Stimulated activated naive CD8-positive, alpha-beta T cell treated with anti-CD3 and anti-CD28 coated beads, Interleukin-15, Interleukin-2, amounts not matched to agents 100 ng/mL and 50 ng/mL, for 24 hours (primary cell): ENCODE results near the gene PPP2R3B.
A peak's percentile ranks its signal among the peaks of the same experiment; 100 is the strongest.

Experiments used
- H3K27ac Mint-ChIP-seq: one replicate; pipeline ENCODE4 v1.8.0; 2021; ENCODE audit warnings: mild to moderate bottlenecking, mixed read lengths
- H3K27me3 Mint-ChIP-seq: one replicate; pipeline ENCODE4 v1.8.0; 2021; ENCODE audit warnings: mixed read lengths
- H3K36me3 Mint-ChIP-seq: one replicate; pipeline ENCODE4 v1.8.0; 2021; ENCODE audit warnings: low read depth, mixed read lengths
- H3K4me1 Mint-ChIP-seq: one replicate; pipeline ENCODE4 v1.8.0; 2021; ENCODE audit warnings: low read depth, mixed read lengths
- H3K4me3 Mint-ChIP-seq: one replicate; pipeline ENCODE4 v1.8.0; 2021; ENCODE audit warnings: mild to moderate bottlenecking, mixed read lengths
- H3K9me3 Mint-ChIP-seq: one replicate; pipeline ENCODE4 v1.8.0; 2021; ENCODE audit warnings: mixed read lengths

The PPP2R3B gene

DNA sequence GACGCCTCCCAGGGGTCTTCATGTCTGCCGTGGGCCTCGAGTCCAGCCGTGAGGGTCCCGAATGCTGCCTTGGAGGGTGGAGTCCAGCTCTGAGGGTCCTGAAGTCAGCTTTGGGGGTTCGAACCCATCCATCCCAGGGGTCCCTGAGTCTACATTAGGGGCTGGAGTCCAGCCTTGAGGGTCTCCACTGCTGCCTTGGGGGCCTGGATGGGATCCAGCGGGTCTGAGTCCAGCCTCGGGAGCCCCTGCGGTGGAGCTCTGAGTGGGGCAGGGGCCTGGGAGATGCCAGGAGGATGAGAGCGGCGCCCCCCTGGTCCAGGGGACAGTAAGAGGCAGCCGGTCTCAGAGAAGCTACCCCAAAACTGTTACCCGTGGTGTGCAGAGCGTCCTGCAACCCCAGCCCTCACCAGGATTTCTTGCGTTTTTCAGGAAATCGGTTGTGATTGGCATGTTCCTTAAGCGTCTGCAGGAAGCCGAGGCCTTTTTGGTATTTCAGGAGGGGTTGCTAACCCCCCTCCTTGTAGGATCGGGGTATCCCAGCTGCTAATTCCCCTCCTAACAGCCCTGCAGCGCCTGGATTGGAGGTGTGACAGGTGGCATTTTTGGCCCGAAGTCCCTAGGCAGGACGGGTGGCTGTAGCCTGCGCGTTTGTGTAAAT, 66.5 kb downstream of the PPP2R3B start:
- peak overlapping the region; percentile 84 for H3K4me3 Mint-ChIP-seq
- no peaks in the 10 kb centered on the region for H3K36me3 Mint-ChIP-seq
- peaks cover 36% of the 10 kb centered on the region for H3K4me1 Mint-ChIP-seq
- no peaks in the 10 kb centered on the region for H3K27me3 Mint-ChIP-seq
- H3K9me3 Mint-ChIP-seq, result no peaks in the 10 kb centered on the region
- peak overlapping the region; percentile 70 for H3K27ac Mint-ChIP-seq

DNA sequence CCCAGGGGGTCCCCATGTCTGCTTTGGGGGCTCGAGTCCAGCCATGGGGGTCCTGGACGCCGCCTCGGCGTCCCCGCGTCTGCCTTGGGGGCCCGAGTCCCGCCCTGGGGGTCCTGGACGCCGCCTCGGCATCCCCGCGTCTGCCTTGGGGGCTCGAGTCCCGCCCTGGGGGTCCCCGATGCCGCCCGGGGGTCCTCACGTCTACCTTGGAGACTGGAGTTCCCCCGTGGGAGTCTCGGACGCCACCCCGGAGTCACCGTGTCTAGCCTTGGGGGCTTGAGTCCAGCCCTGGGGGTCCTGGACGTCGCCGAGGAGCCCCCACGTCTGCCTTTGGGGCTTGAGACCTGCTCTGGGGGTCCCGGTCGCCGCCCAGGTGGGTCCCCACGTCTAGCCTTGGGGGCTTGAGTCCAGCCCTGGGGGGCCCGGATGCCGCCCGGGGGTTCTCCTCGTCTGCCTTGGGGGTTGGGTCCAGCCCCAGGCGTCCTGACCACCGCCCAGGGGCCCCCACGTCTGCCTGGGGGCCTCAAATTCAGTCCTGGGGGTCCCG, 67.1 kb downstream of the PPP2R3B start:
- Mint-ChIP-seq H3K27me3 (no peaks in the 10 kb centered on the region), H3K4me1 (peaks cover 33% of the 10 kb centered on the region), H3K27ac (peak overlapping the region; percentile 70), H3K9me3 (no peaks in the 10 kb centered on the region), H3K36me3 (no peaks in the 10 kb centered on the region), H3K4me3 (peak overlapping the region; percentile 84)

DNA sequence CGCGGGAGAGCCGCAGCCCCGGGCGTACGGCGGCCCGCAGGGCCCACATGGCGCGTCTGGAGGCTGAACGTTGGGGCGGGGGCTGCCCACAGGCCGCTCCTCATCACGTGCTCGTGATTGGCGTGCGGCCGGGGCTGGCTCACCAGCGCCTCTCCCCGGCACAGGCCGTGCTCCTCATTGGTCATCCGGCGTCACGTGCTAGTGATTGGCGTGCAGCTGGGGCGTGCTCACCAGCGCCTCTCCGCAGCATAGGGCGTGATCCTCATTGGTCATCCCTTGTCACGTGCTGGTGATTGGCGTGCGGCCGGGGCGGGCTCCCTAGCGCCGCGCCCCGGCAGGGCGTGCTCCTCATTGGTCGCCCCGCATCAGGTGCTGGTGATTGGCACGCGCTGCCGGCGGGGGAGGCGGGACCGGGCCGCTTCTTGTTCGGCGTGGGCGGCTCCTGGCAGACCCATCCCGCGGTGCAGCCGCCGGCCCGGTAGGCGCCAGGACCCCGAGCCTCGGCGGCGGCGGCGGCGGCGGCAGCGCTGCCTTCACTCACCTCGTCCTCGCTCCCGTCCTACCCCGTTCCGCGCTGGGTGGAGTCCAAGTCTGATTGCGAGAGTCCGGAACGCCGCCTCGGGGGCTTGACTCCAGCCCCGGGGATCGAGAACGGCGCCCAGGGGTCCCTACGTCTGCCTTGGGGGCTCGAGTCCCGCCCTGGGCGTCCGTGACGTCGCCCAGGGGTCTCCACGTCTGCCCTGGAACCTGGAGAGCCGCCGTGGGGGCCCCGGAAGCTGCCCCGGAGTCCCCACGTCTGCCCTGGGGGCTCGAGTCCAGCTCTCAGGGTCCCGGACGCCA, 67.7 kb downstream of the PPP2R3B start, which contains the start of gene GTPBP6:
GTPBP6 (minus strand) TSS at position 58 of the 840 bp plus-strand sequence; CDS start at position 49, 9 bp downstream.
- no peaks in the 10 kb centered on the region for H3K36me3 Mint-ChIP-seq
- H3K9me3 Mint-ChIP-seq, result no peaks in the 10 kb centered on the region
- peak within 1 kb of the TSS; percentile 86 for H3K4me3 Mint-ChIP-seq
- peak within 1 kb of the TSS; percentile 96 for H3K27ac Mint-ChIP-seq
- H3K27me3 Mint-ChIP-seq, result no peaks in the 10 kb centered on the region
- H3K4me1 Mint-ChIP-seq, result peaks cover 29% of the 10 kb centered on the region

DNA sequence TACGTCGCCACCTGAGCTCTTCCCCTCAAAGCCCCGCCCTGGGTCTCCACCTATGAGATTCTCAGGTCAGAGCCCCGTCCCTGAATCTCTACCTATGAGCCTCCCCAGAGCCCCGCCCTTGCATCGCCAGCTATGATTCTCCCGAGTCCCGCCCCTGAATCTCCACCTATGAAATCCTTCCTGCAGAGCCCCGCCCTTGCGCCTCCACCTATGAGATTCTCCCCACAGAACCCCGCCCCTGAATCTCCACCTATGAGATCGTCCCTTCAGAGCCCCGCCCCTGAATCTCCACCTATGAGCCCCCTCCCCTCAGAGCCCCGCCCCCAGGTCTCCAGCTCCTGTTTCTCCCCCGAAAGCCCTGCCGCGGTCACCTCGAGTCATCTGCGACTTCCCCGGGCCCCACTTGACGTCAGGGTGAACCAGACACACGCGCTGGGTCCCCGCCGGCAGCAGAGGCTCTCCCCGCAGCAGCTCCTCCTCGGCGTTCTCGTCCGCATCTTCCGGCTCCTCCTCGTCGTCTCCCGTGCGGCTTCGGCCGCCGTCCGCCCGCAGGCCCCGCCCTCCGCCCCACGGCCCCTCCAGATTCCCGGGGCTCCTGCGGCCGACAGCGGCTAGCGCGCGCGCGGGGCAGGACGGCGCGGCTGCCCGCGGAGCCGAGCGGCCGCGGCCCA, 68.5 kb downstream of the PPP2R3B start:
- Mint-ChIP-seq H3K27me3 (no peaks in the 10 kb centered on the region), H3K4me3 (peak overlapping the region; percentile 86), H3K9me3 (no peaks in the 10 kb centered on the region)

DNA sequence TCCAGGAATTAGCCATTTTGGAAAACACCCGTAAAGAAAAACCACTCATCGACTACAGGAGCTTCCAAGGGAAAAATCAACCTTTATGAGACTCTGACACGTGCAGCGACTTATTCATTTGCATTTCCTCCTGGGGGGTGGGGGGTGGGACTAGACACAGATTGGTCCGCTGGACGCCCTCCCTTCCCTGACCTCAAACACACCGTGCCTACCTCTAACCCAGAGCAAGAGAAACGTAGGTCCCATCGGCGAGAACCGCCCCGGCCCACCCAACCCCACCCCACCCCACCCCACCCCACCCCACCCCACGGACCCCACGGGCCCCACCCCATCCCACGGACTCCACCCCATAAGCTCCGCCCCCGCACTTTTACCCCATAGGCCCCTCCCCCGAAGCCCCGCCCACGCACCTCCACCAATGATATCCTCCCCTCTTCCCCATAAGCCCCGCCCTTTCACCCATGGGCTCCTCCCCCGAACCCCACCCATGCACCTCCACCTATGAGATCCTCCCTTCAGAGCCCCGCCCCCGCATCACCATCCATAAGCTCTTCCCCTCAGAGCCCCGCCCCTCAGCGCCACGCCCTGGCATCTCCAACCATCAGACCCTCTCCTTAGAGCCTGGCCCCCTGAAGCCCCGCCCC, 69.2 kb downstream of the PPP2R3B start:
- Mint-ChIP-seq H3K4me3 (peak overlapping the region; percentile 86), H3K36me3 (peaks cover 7% of the 10 kb centered on the region), H3K4me1 (peaks cover 18% of the 10 kb centered on the region), H3K9me3 (no peaks in the 10 kb centered on the region), H3K27me3 (no peaks in the 10 kb centered on the region), H3K27ac (peak overlapping the region; percentile 96)

More for the DNA sequence above, 68.5 kb downstream of the PPP2R3B start:
- peaks cover 7% of the 10 kb centered on the region for H3K36me3 Mint-ChIP-seq
- H3K4me1 Mint-ChIP-seq, result peaks cover 22% of the 10 kb centered on the region
- H3K27ac Mint-ChIP-seq, result peak overlapping the region; percentile 96

DNA sequence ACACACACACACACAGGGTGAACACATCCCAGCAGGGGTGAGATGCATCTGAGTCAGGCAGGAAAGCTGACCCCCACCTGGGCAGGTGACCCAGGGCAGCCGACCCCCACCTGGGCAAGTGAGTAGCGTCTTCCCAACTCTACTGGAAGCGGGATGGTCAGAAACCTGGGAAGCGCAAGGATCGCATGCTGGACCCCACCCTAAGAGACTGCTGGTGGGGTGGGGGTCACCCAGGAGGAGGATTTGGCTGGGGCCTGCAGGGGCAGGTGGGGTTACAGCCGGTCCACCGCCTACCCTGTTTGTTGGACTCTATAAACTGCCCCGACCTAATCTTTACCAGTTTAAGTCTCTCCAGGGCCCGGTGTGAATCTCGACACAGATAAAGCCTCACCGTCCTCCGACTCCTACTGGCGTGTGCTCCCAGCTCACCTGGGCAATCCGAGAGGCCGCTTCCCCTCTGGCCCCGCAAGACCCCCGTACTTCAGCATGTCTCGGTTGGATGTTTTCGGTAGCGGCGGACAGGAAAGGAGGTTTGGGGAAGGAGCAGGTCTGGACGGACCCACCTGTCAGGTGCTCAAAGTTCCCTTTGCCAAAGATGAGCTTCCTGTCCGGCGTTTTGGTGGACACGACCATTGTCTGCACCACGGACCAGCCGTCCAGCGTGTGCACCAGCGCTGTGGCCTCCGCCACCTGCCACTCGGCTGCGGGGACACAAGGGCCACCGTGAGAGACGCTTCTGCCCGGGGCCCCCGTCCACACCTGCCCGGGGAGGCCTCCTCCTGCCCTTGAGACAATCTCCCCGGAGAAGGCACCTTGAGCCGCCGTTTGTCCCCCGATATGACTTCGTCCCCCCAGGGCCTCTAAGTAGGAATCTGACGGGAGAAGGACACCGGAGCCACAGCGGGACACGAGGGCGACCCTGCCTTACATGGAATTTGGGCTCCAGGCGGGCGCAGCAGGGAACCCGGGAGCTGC, 70.1 kb downstream of the PPP2R3B start:
- peak overlapping the region; percentile 63 for H3K4me3 Mint-ChIP-seq
- no peaks in the 10 kb centered on the region for H3K9me3 Mint-ChIP-seq
- H3K4me1 Mint-ChIP-seq, result peaks cover 18% of the 10 kb centered on the region
- H3K27me3 Mint-ChIP-seq, result no peaks in the 10 kb centered on the region
- H3K27ac Mint-ChIP-seq, result no peak overlapping the region
- peaks cover 14% of the 10 kb centered on the region for H3K36me3 Mint-ChIP-seq

DNA sequence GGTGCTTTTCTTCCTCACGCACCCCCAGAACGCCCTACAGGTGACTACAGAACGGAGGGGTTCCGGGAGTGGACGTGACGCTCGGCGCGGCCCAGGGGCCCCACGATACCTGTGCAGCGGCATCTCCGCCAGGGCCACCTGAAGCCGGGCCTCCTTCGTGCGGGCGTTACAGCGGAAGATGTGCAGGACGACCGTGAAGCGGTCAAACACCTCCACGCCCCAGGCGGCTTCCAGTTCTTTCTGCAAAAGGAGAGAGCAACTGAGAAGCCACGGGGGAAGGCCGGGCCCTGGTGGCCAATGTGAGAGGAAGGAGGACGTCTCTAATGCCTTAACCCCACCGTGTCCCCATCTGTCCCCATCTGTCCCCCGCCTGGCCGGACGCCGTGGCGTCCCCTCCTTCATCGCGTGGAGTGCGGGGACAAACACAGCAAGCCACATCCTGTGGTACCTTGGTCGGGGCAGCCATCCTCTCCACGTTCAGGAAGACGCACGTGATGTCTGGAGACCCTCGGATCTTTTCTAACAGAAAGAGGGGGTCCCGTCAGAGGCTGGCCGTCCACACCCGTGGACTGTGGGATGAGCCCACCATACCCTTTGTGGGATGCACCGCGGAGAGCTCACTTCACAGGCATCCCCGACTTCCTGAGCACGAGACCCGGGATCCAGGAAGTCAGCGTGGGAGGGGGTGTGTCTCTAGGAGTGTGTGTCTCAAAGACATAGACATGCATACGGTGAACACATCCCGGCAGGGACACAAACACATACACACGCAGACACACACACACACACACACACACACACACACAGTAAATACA, 71.7 kb downstream of the PPP2R3B start:
- Mint-ChIP-seq H3K9me3 (no peaks in the 10 kb centered on the region), H3K27ac (no peak overlapping the region), H3K36me3 (peaks cover 15% of the 10 kb centered on the region)

DNA sequence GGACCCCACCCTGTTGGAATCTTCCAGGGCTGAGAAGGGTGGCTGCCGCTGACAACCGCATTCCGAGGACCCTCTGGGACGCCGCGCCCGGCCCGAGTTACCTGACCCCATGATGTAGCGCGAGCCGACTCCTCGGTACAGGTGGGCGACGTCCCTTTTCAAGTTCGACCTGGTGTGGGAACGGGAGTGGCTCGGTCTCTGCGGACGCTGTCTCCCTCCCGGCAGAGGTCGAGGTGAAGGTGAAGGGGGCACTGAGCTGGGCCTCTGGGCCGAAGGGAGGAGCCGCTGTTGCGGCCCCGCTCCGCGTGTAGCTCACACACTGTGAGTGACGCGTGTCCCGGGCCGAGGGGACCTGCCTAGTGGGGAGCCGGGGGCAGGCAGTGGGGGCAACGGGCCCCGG, 72.7 kb downstream of the PPP2R3B start:
- Mint-ChIP-seq H3K4me1 (peaks cover 11% of the 10 kb centered on the region), H3K27me3 (no peaks in the 10 kb centered on the region), H3K9me3 (no peaks in the 10 kb centered on the region), H3K4me3 (no peak overlapping the region), H3K36me3 (peaks cover 20% of the 10 kb centered on the region), H3K27ac (no peak overlapping the region)

More for the DNA sequence above, 71.7 kb downstream of the PPP2R3B start:
- H3K4me3 Mint-ChIP-seq, result no peak overlapping the region
- peaks cover 12% of the 10 kb centered on the region for H3K4me1 Mint-ChIP-seq
- H3K27me3 Mint-ChIP-seq, result no peaks in the 10 kb centered on the region

DNA sequence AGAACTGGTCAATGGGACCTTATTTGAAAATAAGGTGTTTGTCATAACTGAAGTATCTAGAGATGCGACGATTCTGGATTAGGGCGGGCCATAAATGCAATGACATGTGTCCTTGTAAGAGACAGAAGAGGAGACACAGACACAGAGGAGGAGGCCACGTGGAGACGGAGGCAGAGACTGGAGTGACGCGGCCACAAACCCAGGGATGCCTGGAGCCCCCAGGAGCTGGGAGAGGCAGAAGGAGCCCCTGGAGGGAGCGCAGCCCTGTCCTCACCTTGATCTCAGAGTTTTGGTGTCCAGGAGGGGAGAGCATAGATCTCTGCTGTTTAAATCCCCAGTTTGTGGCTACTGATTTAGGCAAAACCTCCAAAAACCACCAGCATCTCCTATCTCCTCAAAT, 73.2 kb downstream of the PPP2R3B start:
- H3K27me3 Mint-ChIP-seq, result no peaks in the 10 kb centered on the region
- H3K27ac Mint-ChIP-seq, result no peak overlapping the region
- H3K36me3 Mint-ChIP-seq, result peaks cover 22% of the 10 kb centered on the region
- H3K4me3 Mint-ChIP-seq, result no peak overlapping the region
- peaks cover 11% of the 10 kb centered on the region for H3K4me1 Mint-ChIP-seq
- no peaks in the 10 kb centered on the region for H3K9me3 Mint-ChIP-seq

DNA sequence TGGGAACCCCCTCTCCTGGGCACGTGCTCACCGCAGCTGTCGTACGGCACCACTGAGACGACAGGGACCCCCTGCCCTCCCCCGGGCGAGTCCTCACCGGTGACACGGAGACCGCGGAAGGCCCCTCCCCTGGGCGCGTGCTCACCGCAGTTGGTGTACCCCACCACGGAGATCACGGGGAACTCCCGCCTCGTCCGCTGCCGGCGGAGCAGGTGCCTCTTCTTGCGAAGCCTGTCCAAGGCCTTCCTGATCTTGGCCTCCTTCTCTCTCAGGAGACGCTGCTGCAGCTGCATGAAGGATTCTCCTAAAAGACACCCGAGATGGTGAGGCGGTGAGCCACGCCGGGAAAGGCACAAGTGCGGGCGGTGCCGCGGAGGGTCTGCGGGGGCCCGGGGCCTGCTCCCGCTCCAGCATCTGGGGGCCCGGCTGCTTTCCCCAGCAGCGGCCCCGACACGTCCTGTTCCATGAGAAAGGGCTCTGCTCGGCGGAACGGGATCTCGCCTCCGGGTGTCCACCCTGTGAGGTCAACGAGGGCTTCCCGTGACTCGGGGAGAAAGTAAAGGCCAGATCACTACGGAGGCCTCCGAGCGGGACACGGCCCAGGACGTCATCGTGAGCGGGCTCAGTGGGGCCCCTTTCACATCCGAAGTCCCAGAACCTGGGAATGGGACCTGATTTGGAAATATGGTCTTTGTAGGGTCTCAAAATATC, 73.9 kb downstream of the PPP2R3B start:
- Mint-ChIP-seq H3K27me3 (no peaks in the 10 kb centered on the region), H3K9me3 (no peaks in the 10 kb centered on the region), H3K4me3 (no peak overlapping the region), H3K36me3 (peaks cover 28% of the 10 kb centered on the region), H3K4me1 (peaks cover 8% of the 10 kb centered on the region), H3K27ac (no peak overlapping the region)

DNA sequence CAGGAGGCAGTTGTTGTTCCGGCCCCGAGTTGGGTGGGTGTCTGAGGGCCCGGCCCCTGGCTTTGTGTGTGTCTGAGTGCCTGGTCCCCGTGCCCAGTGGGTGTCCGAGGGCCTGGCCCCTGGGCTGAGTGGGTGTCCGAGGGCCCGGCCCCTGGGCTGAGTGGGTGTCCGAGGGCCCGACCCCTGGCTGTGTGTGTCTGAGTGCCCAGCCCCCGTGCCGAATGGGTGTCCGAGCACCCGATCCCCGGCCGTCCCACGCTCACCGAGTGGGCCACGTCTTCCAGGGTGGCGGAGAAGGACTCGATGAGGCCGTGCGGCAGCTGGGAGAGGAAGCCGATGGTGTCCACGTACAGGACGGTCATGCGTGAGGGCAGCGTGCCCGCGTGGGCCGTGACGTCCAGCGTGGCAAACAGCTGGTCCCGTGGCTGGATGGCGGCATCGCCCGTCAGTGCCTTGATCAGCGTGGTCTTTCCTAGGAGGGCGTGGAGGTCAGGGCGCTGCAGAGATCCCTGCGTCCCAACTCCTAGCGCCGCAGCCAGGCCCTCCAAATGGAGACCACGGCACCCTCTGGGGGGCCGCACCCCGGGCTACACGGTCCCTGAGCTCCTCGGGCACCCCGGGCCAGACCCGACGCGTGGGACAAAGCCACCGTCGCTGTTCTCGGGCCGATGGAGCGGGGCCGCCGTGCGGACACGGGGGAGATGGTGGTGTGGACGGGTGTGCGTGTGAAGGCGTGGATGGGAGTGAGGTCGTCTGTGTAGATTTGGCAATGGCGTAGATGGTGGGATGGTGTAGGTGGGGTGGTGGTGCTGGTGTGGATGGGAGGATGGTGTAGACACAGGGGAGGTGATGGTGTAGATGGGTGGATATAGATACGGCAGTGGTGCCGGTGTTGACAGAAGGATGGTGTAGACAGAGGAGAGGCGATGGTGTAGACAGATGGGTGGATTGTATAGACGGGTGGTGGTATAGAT, 75.3 kb downstream of the PPP2R3B start:
- Mint-ChIP-seq H3K4me3 (no peak overlapping the region), H3K27ac (no peak overlapping the region), H3K9me3 (no peaks in the 10 kb centered on the region), H3K4me1 (no peaks in the 10 kb centered on the region), H3K27me3 (no peaks in the 10 kb centered on the region), H3K36me3 (peaks cover 36% of the 10 kb centered on the region)
